Measurements from ENCODE around the gene TSPAN11.

GRCh38 chr12:30959778-30960177 lies 33.2 kb downstream of the TSPAN11 start:
- TF ChIP-seq POLR2A (IDR thresholded peaks at IDR 0.05; ENCODE audit: low read length) (no peak), GATA1 (IDR thresholded peaks at IDR 0.05; ENCODE audit: low read depth, low read length) (no peak)
